AG04450 (cell line): ENCODE results near the gene FOXC2. TPM values are rescaled to one million over a fixed set of nuclear protein-coding genes. Genes with fewer than 3 reads are reported as not detected.

ENCODE experiments used
- CTCF ChIA-PET: fragments of 300-600, 350-600 bp; formaldehyde crosslinking; extraction: SDS; loops from one replicate; lab custom pipeline; 2022; ENCODE audit warnings: antibody characterized with exemption, inconsistent platforms; lab: Charles Lee
- POLR2A ChIA-PET: fragments of 350-600 bp; formaldehyde crosslinking; extraction: SDS; loops from one replicate; lab custom pipeline; 2021; ENCODE audit warnings: antibody characterized with exemption, inconsistent platforms; lab: Yijun Ruan, JAX
- DNase-seq: peaks from one replicate; pipeline ENCODE4 v3.0.0-alpha.2; 2011; ENCODE audit warnings: low read depth, low spot score
- H3K27ac ChIP-seq: one replicate; pipeline ENCODE4 v1.5.1; 2012; ENCODE audit warnings: low read depth, low read length, control low read depth
- H3K27me3 ChIP-seq: one replicate; pipeline ENCODE4 v1.6.0; 2012; ENCODE audit warnings: low read length; ENCODE audit not compliant: control insufficient read depth, insufficient read depth
- H3K4me3 ChIP-seq: 2 replicates; pipeline ENCODE4 v1.5.1; 2011; ENCODE audit warnings: mild to moderate bottlenecking, low read depth, low read length, control low read depth
- H3K9me3 ChIP-seq: 2 replicates; pipeline ENCODE4 v1.5.1; 2012; ENCODE audit warnings: low read length; ENCODE audit not compliant: control insufficient read depth, insufficient read depth
- CTCF ChIP-seq: IDR thresholded peaks from 2 replicates; pipeline ENCODE4 v1.5.1; 2011; ENCODE audit warnings: low read depth, low read length, control low read depth, inconsistent platforms
- polyA plus RNA-seq: library from polyadenylated mRNA; depleted of rRNA; stranded (reverse); fragments of >200 nt; gene quantifications from 2 replicates; pipeline ENCODE4 v1.2.3, GENCODE V29; 2011

FOXC2 gene
- polyA plus RNA-seq, 1 experiment: 0.79 TPM

GRCh38 chr16:86576591-86577313, 10.1 kb downstream of the FOXC2 start:
- CTCF ChIA-PET: interaction anchor here (0.5 to 2.1 kb wide), 13 partner anchors 12 to 771 kb away, joined by 3 to 15 read pairs (median 4); no protein-coding TSS in a partner anchor
- peak overlapping the region; percentile 76 for H3K4me3 ChIP-seq

GRCh38 chr16:86577314-86577971, 10.8 kb downstream of the FOXC2 start:
- peak overlapping the region; percentile 76 for H3K4me3 ChIP-seq
- H3K27me3 ChIP-seq: no peaks in the 10 kb centered on the region
- H3K27ac ChIP-seq: peak overlapping the region; percentile 100
- ChIA-PET POLR2A (interaction anchor here (0.6 to 2.4 kb wide), 9 partner anchors 13 to 625 kb away, joined by 3 to 9 read pairs (median 4); no protein-coding TSS in a partner anchor), CTCF (interaction anchor here (0.7 kb wide), 2 partner anchors 13 to 485 kb away, joined by 3 read pairs; no protein-coding TSS in a partner anchor)
- peak; percentile 93 for DNase-seq
- H3K9me3 ChIP-seq: peaks cover 3% of the 10 kb centered on the region; the same call in 1 of the 2 replicates
- TF ChIP-seq CTCF: no peak

More at GRCh38 chr16:86576591-86577313, 10.1 kb downstream of the FOXC2 start:
- POLR2A ChIA-PET: interaction anchor here (0.6 to 1.8 kb wide), 21 partner anchors 9 to 998 kb away, joined by 3 to 23 read pairs (median 5); partner anchors contain the start of gene FOXC2
- peak; percentile 80 for DNase-seq
- no peak for TF ChIP-seq CTCF
- H3K9me3 ChIP-seq: peaks cover 3% of the 10 kb centered on the region; the same call in 1 of the 2 replicates
- H3K27ac ChIP-seq: peak overlapping the region; percentile 100
- no peaks in the 10 kb centered on the region for H3K27me3 ChIP-seq

- Histone ChIP-seq H3K27me3 (no peaks in the 10 kb centered on the region), H3K9me3 (peaks cover 3% of the 10 kb centered on the region; the same call in 1 of the 2 replicates), H3K4me3 (peak within 1 kb of the TSS; percentile 86), H3K27ac (peak within 1 kb of the TSS; percentile 100)
- ChIA-PET POLR2A (interaction anchor here (0.7 to 2.4 kb wide), 10 partner anchors 13 to 624 kb away, joined by 3 to 9 read pairs (median 4); no protein-coding TSS in a partner anchor), CTCF (interaction anchor here (0.7 kb wide), 2 partner anchors 13 to 484 kb away, joined by 3 read pairs; no protein-coding TSS in a partner anchor)
- TF ChIP-seq CTCF: no peak
- peak; percentile 97 for DNase-seq
These were observed 11.5 kb downstream of the FOXC2 start, which contains the start of gene FOXL1 for GRCh38 chr16:86578061-86578599. Gene FOXL1, plus strand, starts transcription at chr16:86578549. Its CDS starts 175 bp downstream, at chr16:86578724.

GRCh38 chr16:86578611-86579267, 12.1 kb downstream of the FOXC2 start:
- Histone ChIP-seq H3K27me3 (no peaks in the 10 kb centered on the region), H3K9me3 (peaks cover 3% of the 10 kb centered on the region; the same call in 1 of the 2 replicates), H3K27ac (peak overlapping the region; percentile 100), H3K4me3 (peak overlapping the region; percentile 86)
- no peak for TF ChIP-seq CTCF
- peak; percentile 56 for DNase-seq
- POLR2A ChIA-PET: interaction anchor here (0.8 to 2.4 kb wide), 8 partner anchors 12 to 382 kb away, joined by 3 to 9 read pairs (median 4); no protein-coding TSS in a partner anchor
- CTCF ChIA-PET: interaction anchor here (1.0 to 1.2 kb wide), 2 partner anchors 14 to 484 kb away, joined by 4 to 5 read pairs; no protein-coding TSS in a partner anchor
